ENCODE data around the gene CCNK.

DNA sequence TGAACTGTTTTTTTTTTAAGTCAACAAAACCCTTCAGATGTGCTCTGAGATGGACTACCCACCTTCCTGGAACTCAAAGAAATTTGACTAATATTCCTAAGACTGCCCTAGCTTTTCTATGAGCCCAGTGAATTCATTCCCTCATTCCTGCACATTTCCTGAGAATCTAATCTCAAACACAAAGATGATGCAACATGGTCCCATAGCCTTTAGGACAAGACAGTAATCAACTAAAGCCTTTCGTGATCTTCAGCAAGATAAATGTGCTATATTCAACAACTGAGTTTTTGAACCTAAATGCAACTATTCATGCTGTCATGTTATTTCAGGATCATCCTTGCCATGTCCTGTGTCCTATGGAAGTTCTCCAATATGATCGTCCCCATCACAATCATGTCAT lies 5.5 kb upstream of the CCNK start:
- no peak for TF ChIP-seq POLR2AphosphoS5 (IDR thresholded peaks at IDR 0.05; ENCODE audit: low read depth, low read length)
- TF ChIP-seq TAF1 (IDR thresholded peaks at IDR 0.05; ENCODE audit: borderline replicate concordance, insufficient read depth, low read length) = no peak
- no peak for TF ChIP-seq FOXP2 (optimal IDR thresholded peaks at IDR 0.05; ENCODE audit: borderline replicate concordance, extremely low read depth, extremely low read length, insufficient read depth)
- no peak for TF ChIP-seq SIN3A (IDR thresholded peaks at IDR 0.05; ENCODE audit: borderline replicate concordance, insufficient read depth, low read length)
- TF ChIP-seq, protein P1, sequence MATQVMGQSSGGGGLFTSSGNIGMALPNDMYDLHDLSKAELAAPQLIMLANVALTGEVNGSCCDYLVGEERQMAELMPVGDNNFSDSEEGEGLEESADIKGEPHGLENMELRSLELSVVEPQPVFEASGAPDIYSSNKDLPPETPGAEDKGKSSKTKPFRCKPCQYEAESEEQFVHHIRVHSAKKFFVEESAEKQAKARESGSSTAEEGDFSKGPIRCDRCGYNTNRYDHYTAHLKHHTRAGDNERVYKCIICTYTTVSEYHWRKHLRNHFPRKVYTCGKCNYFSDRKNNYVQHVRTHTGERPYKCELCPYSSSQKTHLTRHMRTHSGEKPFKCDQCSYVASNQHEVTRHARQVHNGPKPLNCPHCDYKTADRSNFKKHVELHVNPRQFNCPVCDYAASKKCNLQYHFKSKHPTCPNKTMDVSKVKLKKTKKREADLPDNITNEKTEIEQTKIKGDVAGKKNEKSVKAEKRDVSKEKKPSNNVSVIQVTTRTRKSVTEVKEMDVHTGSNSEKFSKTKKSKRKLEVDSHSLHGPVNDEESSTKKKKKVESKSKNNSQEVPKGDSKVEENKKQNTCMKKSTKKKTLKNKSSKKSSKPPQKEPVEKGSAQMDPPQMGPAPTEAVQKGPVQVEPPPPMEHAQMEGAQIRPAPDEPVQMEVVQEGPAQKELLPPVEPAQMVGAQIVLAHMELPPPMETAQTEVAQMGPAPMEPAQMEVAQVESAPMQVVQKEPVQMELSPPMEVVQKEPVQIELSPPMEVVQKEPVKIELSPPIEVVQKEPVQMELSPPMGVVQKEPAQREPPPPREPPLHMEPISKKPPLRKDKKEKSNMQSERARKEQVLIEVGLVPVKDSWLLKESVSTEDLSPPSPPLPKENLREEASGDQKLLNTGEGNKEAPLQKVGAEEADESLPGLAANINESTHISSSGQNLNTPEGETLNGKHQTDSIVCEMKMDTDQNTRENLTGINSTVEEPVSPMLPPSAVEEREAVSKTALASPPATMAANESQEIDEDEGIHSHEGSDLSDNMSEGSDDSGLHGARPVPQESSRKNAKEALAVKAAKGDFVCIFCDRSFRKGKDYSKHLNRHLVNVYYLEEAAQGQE (IDR thresholded peaks at IDR 0.05; ENCODE audit: insufficient read depth in 1 of 2, low read depth in 2 of 2, low read length in 2 of 2) = no peak

Measured in PFSK-1 (cell line).